HG03460 (cell line): Measurements from ENCODE around the gene AK4.
A peak's percentile ranks its signal among the peaks of the same experiment; 100 is the strongest.
"Not testable (repeated sequence)": the region's sequence is repeated elsewhere in the genome, so short reads cannot be mapped to it uniquely, and the experiment has no call there.

Experiments
- ATAC-seq: cut with Tn5 transposase; IDR thresholded peaks from one replicate; pipeline ENCODE4 v1.9.1; 2021; ENCODE audit not compliant: unreplicated experiment

The AK4 gene

GRCh38 chr1:65148178-65148547 is at the start of gene AK4:
Gene AK4 (plus strand): TSS chr1:65148203. CDS start chr1:65148408, 205 bp downstream.
- ATAC-seq, result peak; percentile 12

- no peak for ATAC-seq
Measured at GRCh38 chr1:65103807-65104206, 44.2 kb upstream of the AK4 start.

- ATAC-seq, result no peak
Measured at GRCh38 chr1:65104854-65105534, 43.0 kb upstream of the AK4 start.

GRCh38 chr1:65105596-65105995 is 42.4 kb upstream of the AK4 start:
- no peak for ATAC-seq

- no peak for ATAC-seq
Measured at GRCh38 chr1:65108025-65108642, 39.9 kb upstream of the AK4 start.

- ATAC-seq, result no peak
Measured at GRCh38 chr1:65109487-65109886, 38.5 kb upstream of the AK4 start.

GRCh38 chr1:65112811-65113210 is 35.2 kb upstream of the AK4 start:
- no peak for ATAC-seq

- no peak for ATAC-seq
Measured at GRCh38 chr1:65113298-65113697, 34.7 kb upstream of the AK4 start.

GRCh38 chr1:65114322-65114721 is 33.7 kb upstream of the AK4 start:
- no peak for ATAC-seq

- ATAC-seq, result no peak
Measured at GRCh38 chr1:65119951-65120350, 28.1 kb upstream of the AK4 start.

- not testable (repeated sequence) for ATAC-seq
Measured at GRCh38 chr1:65129104-65129503, 18.9 kb upstream of the AK4 start.

- no peak for ATAC-seq
Measured at GRCh38 chr1:65138524-65138923, 9.5 kb upstream of the AK4 start.

- not testable (repeated sequence) for ATAC-seq
Measured at GRCh38 chr1:65139793-65140192, 8.2 kb upstream of the AK4 start.

- ATAC-seq, result no peak
Measured at GRCh38 chr1:65141394-65141793, 6.6 kb upstream of the AK4 start.

GRCh38 chr1:65141918-65142317 is 6.1 kb upstream of the AK4 start:
- ATAC-seq, result no peak

- not testable (repeated sequence) for ATAC-seq
Measured at GRCh38 chr1:65143112-65143658, 4.8 kb upstream of the AK4 start.

GRCh38 chr1:65146908-65147423 is 1.0 kb upstream of the AK4 start:
- no peak for ATAC-seq

- peak; percentile 51 for ATAC-seq
Measured at GRCh38 chr1:65147424-65148177, 402 bp upstream of the AK4 start.

- ATAC-seq, result peak; percentile 46
Measured at GRCh38 chr1:65148548-65149350, 746 bp downstream of the AK4 start.

GRCh38 chr1:65149351-65150107 is 1.5 kb downstream of the AK4 start:
- ATAC-seq, result peak; percentile 2
